Mucosa of rectum (tissue), 2 donors: ENCODE data around the gene CCNI2.
"Not testable (repeated sequence)": the region's sequence is repeated elsewhere in the genome, so short reads cannot be mapped to it uniquely, and the experiment has no call there.

ENCODE experiments used
- H3K27ac ChIP-seq, 2 donors: one replicate each; pipeline ENCODE4 v1.7.0; 2013; ENCODE audit warnings: inconsistent platforms in 2 of 2, low read depth in 2 of 2, low read length in 2 of 2
- H3K27me3 ChIP-seq, 2 donors: one replicate each; pipeline ENCODE4 v1.7.0; 2013; ENCODE audit warnings: low read length in 2 of 2; ENCODE audit not compliant: control insufficient read depth in 2 of 2, insufficient read depth in 2 of 2
- H3K36me3 ChIP-seq, 2 donors: one replicate each; pipeline ENCODE4 v1.7.0; 2013; ENCODE audit warnings: low read length in 2 of 2; ENCODE audit not compliant: control insufficient read depth in 2 of 2, insufficient read depth in 2 of 2
- H3K4me1 ChIP-seq, 2 donors: one replicate each; pipeline ENCODE4 v1.7.0; 2013; ENCODE audit warnings: low read length in 2 of 2, mild to moderate bottlenecking in 1 of 2; ENCODE audit not compliant: control insufficient read depth in 2 of 2, insufficient read depth in 2 of 2
- H3K4me3 ChIP-seq, 2 donors: one replicate each; pipeline ENCODE4 v1.7.0; 2013; ENCODE audit warnings: low read length in 2 of 2
- H3K9ac ChIP-seq, 2 donors: one replicate each; pipeline ENCODE4 v1.7.0; 2013; ENCODE audit warnings: low read length in 2 of 2, low read depth in 1 of 2, mild to moderate bottlenecking in 1 of 2
- H3K9me3 ChIP-seq, 2 donors: one replicate each; pipeline ENCODE4 v1.7.0; 2013; ENCODE audit warnings: low read length in 2 of 2; ENCODE audit not compliant: control insufficient read depth in 2 of 2
- donor health status: healthy.
- donor health status: Normal muscosa, but diverticular disease.

The CCNI2 gene

GRCh38 chr5:132790201-132790865 lies 43.1 kb downstream of the CCNI2 start:
- H3K4me1 ChIP-seq = no peaks in the 10 kb centered on the region
- no peaks in the 10 kb centered on the region for H3K9me3 ChIP-seq
- no peaks in the 10 kb centered on the region for H3K36me3 ChIP-seq
- H3K27ac ChIP-seq = no peak overlapping the region
- no peak overlapping the region for H3K4me3 ChIP-seq
- H3K27me3 ChIP-seq = no peaks in the 10 kb centered on the region
- H3K9ac ChIP-seq = no peak overlapping the region

- Histone ChIP-seq H3K4me1 (no peaks in the 10 kb centered on the region), H3K4me3 (no peak overlapping the region), H3K27me3 (no peaks in the 10 kb centered on the region), H3K36me3 (no peaks in the 10 kb centered on the region), H3K27ac (no peak overlapping the region), H3K9ac (no peak overlapping the region), H3K9me3 (no peaks in the 10 kb centered on the region)
Measured at GRCh38 chr5:132791026-132791425, 43.8 kb downstream of the CCNI2 start.

GRCh38 chr5:132797651-132798050 lies 50.4 kb downstream of the CCNI2 start:
- Histone ChIP-seq H3K9me3 (no peaks in the 10 kb centered on the region), H3K9ac (no peak overlapping the region), H3K27ac (no peak overlapping the region), H3K36me3 (no peaks in the 10 kb centered on the region), H3K27me3 (peaks cover 0 to 2% of the 10 kb centered on the region in 2 donors), H3K4me1 (no peaks in the 10 kb centered on the region), H3K4me3 (no peak overlapping the region)

- H3K9me3 ChIP-seq = no peaks in the 10 kb centered on the region
- H3K9ac ChIP-seq = no peak overlapping the region
- H3K27ac ChIP-seq = no peak overlapping the region
Measured at GRCh38 chr5:132799392-132799791, 52.2 kb downstream of the CCNI2 start.

GRCh38 chr5:132800545-132800944 lies 53.3 kb downstream of the CCNI2 start:
- Histone ChIP-seq H3K36me3 (no peaks in the 10 kb centered on the region), H3K27me3 (peaks cover 0 to 2% of the 10 kb centered on the region in 2 donors), H3K27ac (no peak overlapping the region), H3K9ac (no peak overlapping the region), H3K9me3 (no peaks in the 10 kb centered on the region), H3K4me3 (no peak overlapping the region), H3K4me1 (no peaks in the 10 kb centered on the region)

More at GRCh38 chr5:132799392-132799791, 52.2 kb downstream of the CCNI2 start:
- Histone ChIP-seq H3K4me1 (no peaks in the 10 kb centered on the region), H3K27me3 (peaks cover 0 to 2% of the 10 kb centered on the region in 2 donors), H3K36me3 (no peaks in the 10 kb centered on the region), H3K4me3 (no peak overlapping the region)

- Histone ChIP-seq H3K27ac (no peak overlapping the region), H3K36me3 (no peaks in the 10 kb centered on the region), H3K9ac (no peak overlapping the region), H3K4me1 (peaks cover 0 to 3% of the 10 kb centered on the region in 2 donors), H3K9me3 (no peaks in the 10 kb centered on the region), H3K4me3 (no peak overlapping the region), H3K27me3 (peaks cover 0 to 2% of the 10 kb centered on the region in 2 donors)
Measured at GRCh38 chr5:132802044-132802684, 54.9 kb downstream of the CCNI2 start.

- H3K27me3 ChIP-seq, H3K36me3 ChIP-seq, H3K9me3 ChIP-seq, H3K27ac ChIP-seq, H3K9ac ChIP-seq, H3K4me3 ChIP-seq, H3K4me1 ChIP-seq: not testable (repeated sequence)
Measured at GRCh38 chr5:132802685-132803066, 55.5 kb downstream of the CCNI2 start.
